PC-9 (cell line): ENCODE data around the gene PPM1H.

ENCODE experiments used
- EZH2 ChIP-seq: fragments of 200-600 bp; sonication (generic); IDR thresholded peaks from 2 replicates; pipeline ENCODE4 v1.8.0; 2017; ENCODE audit warnings: antibody characterized with exemption, low read depth
- TF ChIP-seq, protein P1 (sequence below): fragments of 200-600 bp; sonication (generic); conservative IDR thresholded peaks from 2 replicates; pipeline ENCODE4 v1.6.1; 2017; ENCODE audit warnings: mixed run types, antibody characterized with exemption, mild to moderate bottlenecking, moderate library complexity

DNA sequence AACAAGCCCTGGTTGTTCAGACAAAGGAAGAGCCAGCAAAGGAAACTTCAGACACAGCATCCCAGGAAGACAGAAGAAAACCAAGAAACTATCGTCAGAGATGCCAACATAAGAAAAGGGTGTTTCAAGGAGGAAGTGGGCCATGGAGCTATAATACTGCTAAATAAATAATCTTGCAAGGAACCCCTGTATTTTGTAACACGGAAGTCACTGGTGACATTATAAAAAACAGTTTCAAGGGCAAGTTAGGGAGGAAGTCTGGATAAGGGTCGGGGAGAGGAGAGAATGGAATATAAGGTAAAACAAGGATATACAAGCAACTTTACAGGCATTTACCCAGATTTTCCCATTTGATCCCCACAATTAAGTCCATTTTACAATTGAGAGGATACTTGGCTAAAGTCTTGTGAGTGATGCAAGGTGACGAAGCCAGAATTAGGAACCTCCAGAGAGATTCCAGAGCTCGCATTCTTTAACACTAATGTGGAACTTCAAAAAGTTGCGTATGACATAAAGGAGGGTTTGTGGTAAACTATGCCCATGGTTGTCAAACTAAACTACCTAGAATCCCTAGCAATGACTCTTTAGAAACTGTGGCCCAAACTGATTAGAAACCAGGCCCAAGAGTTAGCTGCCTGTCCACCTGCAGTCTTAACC lies 46.4 kb downstream of the PPM1H start:
- TF ChIP-seq, protein P1, sequence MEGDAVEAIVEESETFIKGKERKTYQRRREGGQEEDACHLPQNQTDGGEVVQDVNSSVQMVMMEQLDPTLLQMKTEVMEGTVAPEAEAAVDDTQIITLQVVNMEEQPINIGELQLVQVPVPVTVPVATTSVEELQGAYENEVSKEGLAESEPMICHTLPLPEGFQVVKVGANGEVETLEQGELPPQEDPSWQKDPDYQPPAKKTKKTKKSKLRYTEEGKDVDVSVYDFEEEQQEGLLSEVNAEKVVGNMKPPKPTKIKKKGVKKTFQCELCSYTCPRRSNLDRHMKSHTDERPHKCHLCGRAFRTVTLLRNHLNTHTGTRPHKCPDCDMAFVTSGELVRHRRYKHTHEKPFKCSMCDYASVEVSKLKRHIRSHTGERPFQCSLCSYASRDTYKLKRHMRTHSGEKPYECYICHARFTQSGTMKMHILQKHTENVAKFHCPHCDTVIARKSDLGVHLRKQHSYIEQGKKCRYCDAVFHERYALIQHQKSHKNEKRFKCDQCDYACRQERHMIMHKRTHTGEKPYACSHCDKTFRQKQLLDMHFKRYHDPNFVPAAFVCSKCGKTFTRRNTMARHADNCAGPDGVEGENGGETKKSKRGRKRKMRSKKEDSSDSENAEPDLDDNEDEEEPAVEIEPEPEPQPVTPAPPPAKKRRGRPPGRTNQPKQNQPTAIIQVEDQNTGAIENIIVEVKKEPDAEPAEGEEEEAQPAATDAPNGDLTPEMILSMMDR = no peak
- no peak for TF ChIP-seq EZH2
